Esophagus muscularis mucosa (tissue), 4 donors: ENCODE measurements around the gene LRRIQ1. TPM values are rescaled to one million over a fixed set of nuclear protein-coding genes. Genes with fewer than 3 reads are reported as not detected.

Source experiments
- DNase-seq: peaks from one replicate; pipeline ENCODE4 v3.0.0-alpha.2; 2017; ENCODE audit errors: extremely low spot score
- H3K27ac ChIP-seq, 4 donors: fragments of 200-600 bp; sonication (generic); replicated peaks in 1 of 4; 1 replicate in 3 of 4; 2 replicates in 1 of 4; pipeline ENCODE4 v1.5.1; 2016 to 2019; ENCODE audit warnings: mild to moderate bottlenecking in 1 of 4
- H3K27me3 ChIP-seq, 4 donors: fragments of 200-600 bp; sonication (generic); one replicate each; pipeline versions ENCODE4 v1.5.1 to v1.6.0; 2016 to 2019
- H3K36me3 ChIP-seq, 4 donors: fragments of 200-600 bp; sonication (generic); one replicate each; pipeline ENCODE4 v1.5.1; 2016 to 2019
- H3K4me1 ChIP-seq, 4 donors: fragments of 200-600 bp; sonication (generic); one replicate each; pipeline ENCODE4 v1.5.1; 2016 to 2019
- H3K4me3 ChIP-seq, 4 donors: fragments of 200-600 bp; sonication (generic); 1 replicate in 2 of 4; 2 replicates in 2 of 4; pipeline ENCODE4 v1.5.1; 2016 to 2019; ENCODE audit warnings: mild to moderate bottlenecking in 4 of 4, moderate library complexity in 1 of 4
- H3K9me3 ChIP-seq, 4 donors: fragments of 200-600 bp; sonication (generic); 1 replicate in 3 of 4; 2 replicates in 1 of 4; pipeline ENCODE4 v1.5.1; 2016 to 2019
- CTCF ChIP-seq, 3 experiments: fragments of 200-600 bp in 2 of 3; fragments of 450-650 bp in 1 of 3; sonication (generic) in 2 of 3; IDR thresholded peaks; one replicate each; pipeline ENCODE4 v1.5.1; 2017 to 2019; ENCODE audit warnings: antibody characterized with exemption in 3 of 3, mild to moderate bottlenecking in 2 of 3, moderate library complexity in 1 of 3
- EP300 ChIP-seq: sonication (generic); formaldehyde crosslinking; IDR thresholded peaks from one replicate; pipeline ENCODE4 v1.6.1; 2017; ENCODE audit warnings: antibody characterized with exemption
- POLR2A ChIP-seq: fragments of 450-650 bp; IDR thresholded peaks from one replicate; pipeline ENCODE4 v1.6.1; 2017; ENCODE audit warnings: antibody characterized with exemption, moderate library complexity, mild to moderate bottlenecking, low read depth
- POLR2AphosphoS5 ChIP-seq, 2 donors: sonication (generic); formaldehyde crosslinking; IDR thresholded peaks; one replicate each; pipeline ENCODE4 v1.6.1; 2017; ENCODE audit warnings: antibody characterized with exemption in 2 of 2
- whole genome bisulfite sequencing: methylation state at CpG from one replicate; pipeline ENCODE4 v1.1.5; 2018; 5-methylcytosine and 5-hydroxymethylcytosine counted together
- intact Hi-C: fragments of 100-400 bp; cut with DNase I; formaldehyde crosslinking; loops from one replicate; pipeline ENCODE4 v1.15.1; 2023
- total RNA-seq, 4 donors: library from RNA; depleted of rRNA; stranded (reverse); fragments of >200 nt; gene quantifications; one replicate each; pipeline versions ENCODE4 v1.1.0 to v1.2.1, GENCODE V29; 2016

LRRIQ1 gene
- total RNA-seq, 4 donors from 2014 or later, result 0.13 to 0.42 (median 0.23) TPM

GRCh38 chr12:85065837-85066482, 29.8 kb downstream of the LRRIQ1 start:
- WGBS, result 90% methylated on average over 3 of the region's 3 CpGs
- Histone ChIP-seq H3K4me3 (no peak overlapping the region), H3K27me3 (no peaks in the 10 kb centered on the region), H3K4me1 (no peaks in the 10 kb centered on the region), H3K36me3 (no peaks in the 10 kb centered on the region), H3K9me3 (no peaks in the 10 kb centered on the region), H3K27ac (no peak overlapping the region)
- no peak for DNase-seq
- TF ChIP-seq POLR2AphosphoS5 (IDR thresholded peaks at IDR 0.05) (no peak), POLR2A (no peak)
- intact Hi-C loops, result no loop called here

GRCh38 chr12:85072826-85073225, 36.7 kb downstream of the LRRIQ1 start:
- intact Hi-C loops, result no loop called here

GRCh38 chr12:85076688-85077430, 40.7 kb downstream of the LRRIQ1 start:
- Histone ChIP-seq H3K4me3 (no peak overlapping the region), H3K27ac (no peak overlapping the region), H3K27me3 (no peaks in the 10 kb centered on the region), H3K36me3 (no peaks in the 10 kb centered on the region), H3K9me3 (no peaks in the 10 kb centered on the region), H3K4me1 (peaks cover 0 to 5% (median 2%) of the 10 kb centered on the region in 4 donors)
- TF ChIP-seq POLR2AphosphoS5 (IDR thresholded peaks at IDR 0.05) (no peak), CTCF (IDR thresholded peaks at IDR 0.05) (peak; percentile 20 to 43 (median 40))
- WGBS, result 0% methylated on average over 1 of the region's 1 CpG
- DNase-seq, result no peak
- intact Hi-C loops, result no loop called here

More at GRCh38 chr12:85072826-85073225, 36.7 kb downstream of the LRRIQ1 start:
- Histone ChIP-seq H3K36me3 (no peaks in the 10 kb centered on the region), H3K4me3 (no peak overlapping the region), H3K27ac (no peak overlapping the region), H3K4me1 (peaks cover 0 to 5% (median 2%) of the 10 kb centered on the region in 4 donors), H3K9me3 (no peaks in the 10 kb centered on the region), H3K27me3 (no peaks in the 10 kb centered on the region)
- 93% methylated on average over 1 of the region's 1 CpG for WGBS
- DNase-seq, result no peak
- no peak for TF ChIP-seq POLR2A
- no peak for TF ChIP-seq CTCF (IDR thresholded peaks at IDR 0.05)
- no peak for TF ChIP-seq EP300
- no peak for TF ChIP-seq POLR2AphosphoS5 (IDR thresholded peaks at IDR 0.05)

GRCh38 chr12:85085066-85085465, 48.9 kb downstream of the LRRIQ1 start:
- WGBS, result 53% methylated on average over 5 of the region's 5 CpGs

More at GRCh38 chr12:85085066-85085465, 48.9 kb downstream of the LRRIQ1 start:
- Histone ChIP-seq H3K36me3 (no peaks in the 10 kb centered on the region), H3K27me3 (no peaks in the 10 kb centered on the region), H3K9me3 (no peaks in the 10 kb centered on the region), H3K4me1 (no peaks in the 10 kb centered on the region), H3K4me3 (no peak overlapping the region), H3K27ac (no peak overlapping the region)
- no peak for DNase-seq
- no peak for TF ChIP-seq EP300
- TF ChIP-seq CTCF (IDR thresholded peaks at IDR 0.05), result no peak
- no peak for TF ChIP-seq POLR2AphosphoS5 (IDR thresholded peaks at IDR 0.05)
- TF ChIP-seq POLR2A, result no peak
- intact Hi-C loops, result no loop called here
